Lung (tissue), 12 donors: ENCODE results near the gene ATP10A. TPM values are rescaled to one million over a fixed set of nuclear protein-coding genes. Genes with fewer than 3 reads are reported as not detected.

Experiments used
- ATAC-seq: fragments of 200-7000 bp; cut with Tn5 transposase; one replicate; pipeline ENCODE4 v1.9.1; 2020; ENCODE audit warnings: moderate number of reproducible peaks; ENCODE audit not compliant: insufficient read depth, low FRiP score
- DNase-seq, 3 donors: peaks; one replicate each; pipeline ENCODE4 v3.0.0-alpha.2; 2013 to 2017
- H3K27ac ChIP-seq, 2 donors: one replicate each; pipeline ENCODE4 v1.5.1; 2013; ENCODE audit warnings: mild to moderate bottlenecking in 2 of 2, moderate library complexity in 2 of 2, control low read depth in 1 of 2, inconsistent platforms in 1 of 2, low read depth in 1 of 2, low read length in 1 of 2
- H3K27me3 ChIP-seq, 3 donors: one replicate each; pipeline ENCODE4 v1.5.1; 2013; ENCODE audit warnings: low read length in 2 of 3; ENCODE audit not compliant: control insufficient read depth in 3 of 3, insufficient read depth in 3 of 3
- H3K36me3 ChIP-seq, 4 donors: one replicate each; pipeline ENCODE4 v1.5.1; 2013; ENCODE audit warnings: low read length in 4 of 4, mild to moderate bottlenecking in 1 of 4, moderate library complexity in 1 of 4; ENCODE audit not compliant: control insufficient read depth in 4 of 4, insufficient read depth in 4 of 4
- H3K4me1 ChIP-seq, 5 donors: one replicate each; pipeline ENCODE4 v1.5.1; 2013; ENCODE audit warnings: low read length in 5 of 5, mild to moderate bottlenecking in 2 of 5, moderate library complexity in 1 of 5; ENCODE audit not compliant: control insufficient read depth in 5 of 5, insufficient read depth in 5 of 5
- H3K4me3 ChIP-seq: one replicate; pipeline ENCODE4 v1.5.1; 2013; ENCODE audit warnings: mild to moderate bottlenecking, control low read depth, moderate library complexity
- H3K9ac ChIP-seq, 2 donors: one replicate each; pipeline ENCODE4 v1.5.1; 2013; ENCODE audit warnings: low read length in 2 of 2, control low read depth in 1 of 2; ENCODE audit not compliant: insufficient read depth in 1 of 2
- H3K9me3 ChIP-seq, 4 donors: one replicate each; pipeline ENCODE4 v1.5.1; 2013; ENCODE audit warnings: low read length in 3 of 4, mild to moderate bottlenecking in 1 of 4, moderate library complexity in 1 of 4; ENCODE audit not compliant: control insufficient read depth in 4 of 4, insufficient read depth in 3 of 4
- WGBS, 2 donors: extraction: QIAGEN DNeasy Blood & Tissue Kit; methylation state at CpG; one replicate each; pipeline ENCODE4 v1.1.7; 2013; 5-methylcytosine and 5-hydroxymethylcytosine counted together
- polyA plus RNA-seq, 2 donors: library from polyadenylated mRNA; stranded (reverse); fragments of 200-250 nt; gene quantifications; one replicate each; pipeline ENCODE4 v1.2.1, GENCODE V29; 2013
- total RNA-seq, 2 donors: library from RNA; depleted of rRNA in 1 of 2; stranded (reverse); fragments of >200 nt in 1 of 2; gene quantifications; one replicate each; pipeline ENCODE4 v1.2.1, GENCODE V29; 2014 to 2021
- TF ChIP-seq, protein P1 (sequence below): IDR thresholded peaks from 2 replicates; pipeline ENCODE4 v1.5.1; 2012; ENCODE audit warnings: mild to moderate bottlenecking; ENCODE audit errors: control extremely low read depth, extremely low read depth
- donor health status: control.
- donor health status: control.
- donor health status: Bipolar disorder and iron deficiency.
- donor health status: healthy.
- donor health status: DM: yes; HTN: yes; CAD: no.

The ATP10A gene
- total and polyA plus RNA-seq, 4 donors: 4.5 to 33.7 (median 6.2) TPM

DNA sequence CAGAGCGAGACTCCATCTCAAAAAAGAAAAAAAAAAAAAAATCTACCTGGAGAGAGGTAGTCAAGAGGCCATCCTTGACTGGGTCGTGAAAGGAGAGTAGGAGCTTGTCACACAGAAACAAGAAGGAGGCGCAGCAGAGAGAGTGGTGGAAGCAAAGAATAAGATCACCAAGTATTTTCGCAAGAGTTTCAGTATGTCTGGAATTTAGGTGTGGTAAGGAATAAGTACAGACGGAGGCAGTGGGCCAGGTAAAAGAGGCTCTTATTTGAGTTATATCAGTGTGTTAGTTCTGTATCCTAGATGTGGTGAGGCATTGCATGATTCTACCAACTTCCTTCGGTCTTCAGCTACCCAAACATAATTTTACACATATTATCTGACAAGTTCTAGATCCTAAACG, 14.6 kb upstream of the ATP10A start:
- no peak overlapping the region for H3K4me3 ChIP-seq
- 61 to 81% methylated on average over 7 of the region's 7 CpGs for WGBS, 2 donors
- no peak overlapping the region for H3K9ac ChIP-seq
- H3K9me3 ChIP-seq: no peaks in the 10 kb centered on the region
- TF ChIP-seq, protein P1, sequence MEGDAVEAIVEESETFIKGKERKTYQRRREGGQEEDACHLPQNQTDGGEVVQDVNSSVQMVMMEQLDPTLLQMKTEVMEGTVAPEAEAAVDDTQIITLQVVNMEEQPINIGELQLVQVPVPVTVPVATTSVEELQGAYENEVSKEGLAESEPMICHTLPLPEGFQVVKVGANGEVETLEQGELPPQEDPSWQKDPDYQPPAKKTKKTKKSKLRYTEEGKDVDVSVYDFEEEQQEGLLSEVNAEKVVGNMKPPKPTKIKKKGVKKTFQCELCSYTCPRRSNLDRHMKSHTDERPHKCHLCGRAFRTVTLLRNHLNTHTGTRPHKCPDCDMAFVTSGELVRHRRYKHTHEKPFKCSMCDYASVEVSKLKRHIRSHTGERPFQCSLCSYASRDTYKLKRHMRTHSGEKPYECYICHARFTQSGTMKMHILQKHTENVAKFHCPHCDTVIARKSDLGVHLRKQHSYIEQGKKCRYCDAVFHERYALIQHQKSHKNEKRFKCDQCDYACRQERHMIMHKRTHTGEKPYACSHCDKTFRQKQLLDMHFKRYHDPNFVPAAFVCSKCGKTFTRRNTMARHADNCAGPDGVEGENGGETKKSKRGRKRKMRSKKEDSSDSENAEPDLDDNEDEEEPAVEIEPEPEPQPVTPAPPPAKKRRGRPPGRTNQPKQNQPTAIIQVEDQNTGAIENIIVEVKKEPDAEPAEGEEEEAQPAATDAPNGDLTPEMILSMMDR: no peak
- peaks cover 0 to 3% (median 0%) of the 10 kb centered on the region in 5 donors for H3K4me1 ChIP-seq
- ATAC-seq (peak; percentile 83), DNase-seq (peak in 1 of 3 donors; percentile 28)
- H3K36me3 ChIP-seq: no peaks in the 10 kb centered on the region
- H3K27me3 ChIP-seq: no peaks in the 10 kb centered on the region
- H3K27ac ChIP-seq: peak overlapping the region in 1 of 2 donors; percentile 79

DNA sequence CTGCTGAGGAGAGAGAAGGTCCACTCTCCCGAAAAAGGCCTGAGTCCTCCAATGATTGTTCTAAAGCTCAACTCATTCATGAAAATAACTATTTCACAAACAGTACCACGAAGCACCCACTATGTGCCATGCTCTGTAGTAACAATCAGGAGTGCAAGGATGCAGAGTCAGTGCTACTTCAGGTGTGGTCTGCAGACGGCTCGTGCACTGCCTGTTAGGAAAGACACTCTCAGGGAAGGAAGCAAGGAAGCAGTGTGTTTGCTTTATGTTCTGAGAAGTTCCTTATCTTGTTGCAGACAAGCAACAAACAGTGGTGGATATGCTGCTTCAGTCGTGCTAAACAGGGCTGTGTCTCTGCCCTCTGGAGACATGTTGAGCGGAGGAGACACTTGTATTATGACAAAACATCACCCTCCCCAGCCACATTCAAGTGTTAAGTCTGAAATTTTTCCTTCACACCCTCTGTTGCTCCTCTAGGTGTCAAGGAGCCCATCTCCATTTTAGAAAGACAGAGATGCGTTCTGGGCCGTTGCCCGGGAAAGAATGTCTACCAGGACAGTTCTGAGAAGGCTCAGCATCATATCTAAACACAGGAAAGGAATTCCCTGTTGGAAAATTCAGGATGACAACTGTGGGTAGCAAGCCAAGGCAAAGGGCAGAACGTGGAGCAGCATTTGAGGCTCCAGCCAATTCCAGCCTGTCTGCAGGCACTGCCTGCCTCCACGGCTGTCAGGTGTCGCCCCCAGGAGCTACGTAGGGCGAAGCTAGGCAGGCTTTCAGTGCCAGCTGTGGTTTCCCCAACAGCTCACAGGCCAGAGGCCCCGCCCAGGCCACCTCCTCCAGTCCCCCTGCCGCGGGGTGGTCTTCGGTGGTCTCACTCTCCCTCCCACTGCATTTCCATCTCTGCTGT, 13.4 kb upstream of the ATP10A start:
- peak overlapping the region in 1 of 2 donors; percentile 21 for H3K27ac ChIP-seq
- ATAC-seq (no peak), DNase-seq (no peak)
- no peaks in the 10 kb centered on the region for H3K27me3 ChIP-seq
- no peak overlapping the region for H3K9ac ChIP-seq
- peaks cover 0 to 3% (median 0%) of the 10 kb centered on the region in 5 donors for H3K4me1 ChIP-seq
- H3K9me3 ChIP-seq: no peaks in the 10 kb centered on the region
- no peak overlapping the region for H3K4me3 ChIP-seq
- TF ChIP-seq, protein P1: no peak
- WGBS, 2 donors: 60 to 71% methylated on average over 18 of the region's 18 CpGs
- no peaks in the 10 kb centered on the region for H3K36me3 ChIP-seq

DNA sequence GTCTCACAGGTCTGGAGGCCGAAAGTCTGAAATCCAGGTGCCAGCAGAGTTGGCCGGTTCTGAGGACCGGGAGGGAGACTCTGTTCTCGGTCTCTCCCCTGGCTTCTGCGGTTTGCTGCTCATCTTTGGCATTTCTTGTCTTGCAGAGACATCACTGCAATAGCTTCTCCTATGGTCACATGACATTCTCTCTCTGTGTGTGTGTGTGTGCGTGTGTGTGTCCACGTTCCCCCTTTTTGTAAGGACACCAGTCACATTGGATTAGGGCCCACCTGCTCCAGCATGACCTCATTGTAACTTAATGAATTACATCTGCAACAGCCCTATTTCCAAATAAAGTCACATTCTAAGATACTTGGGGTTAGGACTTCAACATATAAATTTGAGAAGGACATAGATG, 12.4 kb upstream of the ATP10A start:
- DNase-seq (no peak), ATAC-seq (no peak)
- H3K27me3 ChIP-seq: no peaks in the 10 kb centered on the region
- no peaks in the 10 kb centered on the region for H3K36me3 ChIP-seq
- peaks cover 0 to 3% (median 0%) of the 10 kb centered on the region in 5 donors for H3K4me1 ChIP-seq
- H3K9ac ChIP-seq: no peak overlapping the region
- H3K4me3 ChIP-seq: no peak overlapping the region
- no peak overlapping the region for H3K27ac ChIP-seq
- no peaks in the 10 kb centered on the region for H3K9me3 ChIP-seq
- WGBS, 2 donors: 88 to 89% methylated on average over 7 of the region's 7 CpGs
- TF ChIP-seq, protein P1: no peak
